Mammary epithelial cell (primary cell): ENCODE measurements around the gene RSU1.

Source experiments
- CTCF ChIP-seq, 2 donors: IDR thresholded peaks in 1 of 2; conservative IDR thresholded peaks in 1 of 2; 2 replicates each; pipeline ENCODE4 v1.5.1; 2011 to 2012; ENCODE audit warnings: inconsistent platforms in 2 of 2, low read length in 2 of 2, mild to moderate bottlenecking in 2 of 2, control low read depth in 1 of 2, low read depth in 1 of 2; ENCODE audit not compliant: insufficient read depth in 1 of 2; ENCODE audit errors: extremely low read depth in 1 of 2
- EZH2 ChIP-seq: IDR thresholded peaks from 2 replicates; pipeline ENCODE4 v1.6.1; 2012; ENCODE audit warnings: low read length, inconsistent platforms, borderline replicate concordance

- TF ChIP-seq CTCF (conservative IDR thresholded peaks at IDR 0.05 in 1 of 2, IDR thresholded peaks at IDR 0.05 in 1 of 2; ENCODE audit: extremely low read depth in 1 of 2, insufficient read depth in 1 of 2, low read depth in 1 of 2, low read length in 2 of 2) (no peak), EZH2 (no peak)
These were observed 3.2 kb downstream of the RSU1 start for GRCh38 chr10:16814012-16814411.
